ENCODE measurements around the gene ATG10. TPM values are rescaled to one million over a fixed set of nuclear protein-coding genes. Genes with fewer than 3 reads are reported as not detected.

ATG10 gene
- total RNA-seq, 1 donor from 2014 or later, result 5.3 TPM

GRCh38 chr5:82068723-82069122, 96.9 kb downstream of the ATG10 start:
- ChIA-PET POLR2A (no interaction called here), CTCF (no interaction called here)
- Mint-ChIP-seq H3K9me3 (no peaks in the 10 kb centered on the region), H3K4me3 (peak overlapping the region; percentile 24), H3K27me3 (no peaks in the 10 kb centered on the region), H3K27ac (no peak overlapping the region), H3K4me1 (peaks cover 3% of the 10 kb centered on the region), H3K36me3 (ENCODE audit: low read depth) (no peaks in the 10 kb centered on the region)
- DNase-seq (no peak), ATAC-seq (ENCODE audit: low read depth) (no peak)
- intact Hi-C loops (cut with micrococcal nuclease), result no loop called here
- TF ChIP-seq CTCF (IDR thresholded peaks at IDR 0.05), result no peak

DNA sequence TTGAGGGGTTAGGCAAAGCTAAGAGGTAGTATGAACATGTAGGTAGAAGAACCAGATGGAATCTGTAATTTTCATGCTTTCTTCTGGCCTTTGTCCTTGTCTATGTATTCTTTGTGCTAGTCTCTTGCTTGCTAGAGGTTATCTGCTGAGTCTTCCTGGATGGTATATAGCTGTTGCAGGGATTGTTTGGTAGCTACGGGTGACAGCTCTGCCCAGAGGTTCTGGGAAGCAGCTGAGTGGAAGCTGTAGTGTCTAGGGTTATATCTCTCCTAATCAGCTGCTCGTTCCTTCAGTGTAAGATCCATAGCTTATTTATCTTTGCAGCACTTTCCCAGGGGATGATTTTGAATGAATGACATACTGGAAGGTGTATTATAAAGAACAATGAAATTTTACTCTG, 100.3 kb downstream of the ATG10 start:
- intact Hi-C loops (cut with micrococcal nuclease), result no loop called here
- ChIA-PET CTCF (no interaction called here), POLR2A (no interaction called here)
- no peak for DNase-seq
- no peak overlapping the region for H3K4me3 Mint-ChIP-seq
- peaks cover 3% of the 10 kb centered on the region for H3K4me1 Mint-ChIP-seq
- no peak overlapping the region for H3K27ac Mint-ChIP-seq
- H3K36me3 Mint-ChIP-seq (ENCODE audit: low read depth), result no peaks in the 10 kb centered on the region
- no peak for ATAC-seq (ENCODE audit: low read depth)
- H3K9me3 Mint-ChIP-seq, result no peaks in the 10 kb centered on the region
- no peaks in the 10 kb centered on the region for H3K27me3 Mint-ChIP-seq
- no peak for TF ChIP-seq CTCF (IDR thresholded peaks at IDR 0.05)

DNA sequence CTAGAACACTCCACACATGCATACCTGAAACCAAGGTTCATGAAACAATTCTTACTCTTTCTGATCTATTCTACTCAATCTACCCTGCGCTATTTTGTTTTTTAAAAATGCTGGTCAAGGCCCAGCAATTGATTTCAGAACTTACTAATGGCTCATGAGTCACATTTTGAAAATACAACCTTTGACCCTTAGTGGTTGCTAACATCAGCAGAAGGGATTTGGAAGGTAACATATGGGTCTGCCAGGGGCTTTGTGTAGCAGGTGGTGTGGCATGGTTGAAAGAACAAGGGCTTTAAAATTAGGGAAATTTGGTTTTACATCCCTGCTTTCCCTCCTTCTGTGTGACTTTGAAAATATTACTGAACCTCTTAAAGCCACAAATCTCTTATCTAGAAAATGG, 101.4 kb downstream of the ATG10 start:
- intact Hi-C loops (cut with micrococcal nuclease), result no loop called here
- peaks cover 2% of the 10 kb centered on the region for H3K4me1 Mint-ChIP-seq
- ChIA-PET CTCF (no interaction called here), POLR2A (interaction anchor here (0.6 kb wide), 1 partner anchor 1666 kb away, joined by 3 read pairs; no protein-coding TSS in a partner anchor)
- no peaks in the 10 kb centered on the region for H3K27me3 Mint-ChIP-seq
- ATAC-seq (ENCODE audit: low read depth) (no peak), DNase-seq (no peak)
- H3K27ac Mint-ChIP-seq, result no peak overlapping the region
- no peak for TF ChIP-seq CTCF (IDR thresholded peaks at IDR 0.05)
- H3K36me3 Mint-ChIP-seq (ENCODE audit: low read depth), result no peaks in the 10 kb centered on the region
- H3K9me3 Mint-ChIP-seq, result no peaks in the 10 kb centered on the region
- H3K4me3 Mint-ChIP-seq, result no peak overlapping the region

GRCh38 chr5:82074950-82075349, 103.1 kb downstream of the ATG10 start:
- no peak overlapping the region for H3K4me3 Mint-ChIP-seq
- CTCF ChIA-PET, result no interaction called here
- DNase-seq (no peak), ATAC-seq (ENCODE audit: low read depth) (no peak)
- H3K9me3 Mint-ChIP-seq, result peaks cover 3% of the 10 kb centered on the region
- intact Hi-C loops (cut with micrococcal nuclease), result no loop called here
- H3K4me1 Mint-ChIP-seq, result no peaks in the 10 kb centered on the region
- H3K27me3 Mint-ChIP-seq, result no peaks in the 10 kb centered on the region
- no peak for TF ChIP-seq CTCF (IDR thresholded peaks at IDR 0.05)
- H3K27ac Mint-ChIP-seq, result no peak overlapping the region
- POLR2A ChIA-PET, result no interaction called here
- H3K36me3 Mint-ChIP-seq (ENCODE audit: low read depth), result no peaks in the 10 kb centered on the region

DNA sequence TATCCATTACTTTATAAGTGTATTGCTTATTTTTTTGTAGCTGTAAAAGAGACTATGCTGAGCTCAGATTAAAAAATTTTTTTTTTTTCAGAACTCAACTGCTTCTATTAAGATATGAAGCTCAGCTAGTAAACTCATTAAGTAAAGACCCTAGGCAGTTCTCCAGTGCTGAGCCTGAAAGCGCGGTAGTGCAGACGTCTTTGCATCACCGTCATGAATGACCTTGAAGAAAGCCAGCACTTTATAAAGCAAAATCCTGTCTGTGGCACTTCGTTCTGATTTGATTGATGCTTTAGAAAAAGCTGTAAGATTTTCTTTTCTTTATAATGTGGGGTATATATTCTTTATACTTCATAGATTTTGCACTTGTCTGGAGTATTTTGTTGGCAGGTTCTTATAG, 105.7 kb downstream of the ATG10 start:
- no peak for TF ChIP-seq CTCF (IDR thresholded peaks at IDR 0.05)
- H3K4me3 Mint-ChIP-seq, result no peak overlapping the region
- H3K27me3 Mint-ChIP-seq, result no peaks in the 10 kb centered on the region
- no peak overlapping the region for H3K27ac Mint-ChIP-seq
- no peak for DNase-seq
- CTCF ChIA-PET, result no interaction called here
- POLR2A ChIA-PET, result no interaction called here
- peaks cover 5% of the 10 kb centered on the region for H3K9me3 Mint-ChIP-seq
- H3K4me1 Mint-ChIP-seq, result no peaks in the 10 kb centered on the region
- H3K36me3 Mint-ChIP-seq (ENCODE audit: low read depth), result no peaks in the 10 kb centered on the region
- no peak for ATAC-seq (ENCODE audit: low read depth)
- intact Hi-C loops (cut with micrococcal nuclease), result no loop called here

Data from activated B cell treated with CpG ODN at 0.5 μM for 24 hours (primary cell).